IMR-90 (cell line): ENCODE results near the gene C3orf49.

Experiments used
- BHLHE40 ChIP-seq: fragments of 150-350 bp; IDR thresholded peaks from 2 replicates; pipeline ENCODE4 v1.6.1; 2016; ENCODE audit warnings: mild to moderate bottlenecking, low read depth, low read length
- CTCF ChIP-seq: conservative IDR thresholded peaks from 2 replicates; pipeline ENCODE4 v1.5.1; 2012; ENCODE audit warnings: mild to moderate bottlenecking, low read depth, low read length, improper control_type of control experiment
- ELK1 ChIP-seq: fragments of 150-350 bp; IDR thresholded peaks from 2 replicates; pipeline ENCODE4 v1.6.1; 2016; ENCODE audit warnings: low read depth, mild to moderate bottlenecking, low read length, moderate library complexity, borderline replicate concordance
- MAZ ChIP-seq: IDR thresholded peaks from 2 replicates; pipeline ENCODE4 v1.6.1; 2012; ENCODE audit warnings: low read depth, mild to moderate bottlenecking, low read length, improper control_type of control experiment, moderate library complexity, borderline replicate concordance
- MXI1 ChIP-seq: IDR thresholded peaks from 2 replicates; pipeline ENCODE4 v1.6.1; 2012; ENCODE audit warnings: low read depth, mild to moderate bottlenecking, low read length, moderate library complexity, borderline replicate concordance
- NFE2L2 ChIP-seq: fragments of 150-350 bp; IDR thresholded peaks from 2 replicates; pipeline ENCODE4 v1.6.1; 2016; ENCODE audit warnings: low read depth, mild to moderate bottlenecking, low read length
- POLR2A ChIP-seq: IDR thresholded peaks from 2 replicates; pipeline ENCODE4 v1.6.1; 2012; ENCODE audit warnings: mild to moderate bottlenecking, low read depth, low read length
- RAD21 ChIP-seq: IDR thresholded peaks from 2 replicates; pipeline ENCODE4 v1.6.1; 2012; ENCODE audit warnings: low read length, improper control_type of control experiment
- RFX5 ChIP-seq: IDR thresholded peaks from 2 replicates; pipeline ENCODE4 v1.8.0; 2012; ENCODE audit warnings: low read depth, mild to moderate bottlenecking, low read length, moderate library complexity
- USF2 ChIP-seq: fragments of 150-350 bp; IDR thresholded peaks from 2 replicates; pipeline ENCODE4 v1.6.1; 2017; ENCODE audit warnings: mild to moderate bottlenecking, antibody characterized with exemption, low read length, low read depth

GRCh38 chr3:63832395-63832794 is 13.3 kb downstream of the C3orf49 start:
- TF ChIP-seq MAZ (no peak), CTCF (no peak), USF2 (no peak), POLR2A (no peak), MXI1 (no peak), RAD21 (no peak), RFX5 (no peak), NFE2L2 (no peak), BHLHE40 (no peak), ELK1 (no peak)
